Caco-2 (cell line): Measurements from ENCODE around the gene SNPH. TPM values are rescaled to one million over a fixed set of nuclear protein-coding genes. Genes with fewer than 3 reads are reported as not detected.

Experiments
- BruUV-seq: library from RNA; stranded (reverse); fragments of 400-500 nt; replicated peaks from 2 replicates; lab custom pipeline; 2021; lab: Mats Ljungman, UMichigan
- CTCF ChIA-PET: fragments of 300-600 bp; sonication (Branson Sonifier 250); formaldehyde crosslinking; loops from one replicate; lab custom pipeline; 2022; ENCODE audit warnings: antibody characterized with exemption; lab: Charles Lee
- POLR2A ChIA-PET: fragments of 300-600 bp; sonication (Branson Sonifier 250); formaldehyde crosslinking; loops from one replicate; lab custom pipeline; 2022; ENCODE audit warnings: antibody characterized with exemption; lab: Charles Lee
- DNase-seq, 2 experiments: peaks; one replicate each; pipeline versions ENCODE4 v3.0.0 to v3.0.0-alpha.2; 2020 to 2022
- H3K27me3 ChIP-seq: replicated peaks from 2 replicates; pipeline ENCODE4 v1.6.0; 2011; ENCODE audit warnings: low read length; ENCODE audit not compliant: control insufficient read depth, insufficient read depth
- H3K36me3 ChIP-seq: 2 replicates; pipeline ENCODE4 v1.5.1; 2011; ENCODE audit warnings: low read length; ENCODE audit not compliant: control insufficient read depth, insufficient read depth
- H3K4me1 ChIP-seq: fragments of 250-450 bp; sonication (Bioruptor Pico); 2 replicates; pipeline ENCODE4 v1.5.1; 2020; ENCODE audit warnings: mild to moderate bottlenecking
- H3K4me3 ChIP-seq: 2 replicates; pipeline ENCODE4 v1.5.1; 2011; ENCODE audit warnings: low read depth, mild to moderate bottlenecking, control low read depth, low read length
- H3K9me3 ChIP-seq: fragments of 250-450 bp; sonication (Bioruptor Pico); 2 replicates; pipeline ENCODE4 v1.5.1; 2020; ENCODE audit warnings: mild to moderate bottlenecking, moderate library complexity
- H3K27ac Mint-ChIP-seq: one replicate; pipeline ENCODE4 v1.8.0; 2022; ENCODE audit warnings: mixed read lengths; ENCODE audit not compliant: unreplicated experiment
- H3K27me3 Mint-ChIP-seq: one replicate; pipeline ENCODE4 v1.8.0; 2022; ENCODE audit warnings: mixed read lengths; ENCODE audit not compliant: insufficient read depth, unreplicated experiment
- H3K36me3 Mint-ChIP-seq: one replicate; pipeline ENCODE4 v1.8.0; 2022; ENCODE audit warnings: mild to moderate bottlenecking, mixed read lengths; ENCODE audit not compliant: insufficient read depth, unreplicated experiment
- H3K4me1 Mint-ChIP-seq: one replicate; pipeline ENCODE4 v1.8.0; 2022; ENCODE audit warnings: low read depth, mixed read lengths; ENCODE audit not compliant: unreplicated experiment
- H3K4me3 Mint-ChIP-seq: one replicate; pipeline ENCODE4 v1.8.0; 2022; ENCODE audit warnings: mild to moderate bottlenecking, moderate library complexity, mixed read lengths; ENCODE audit not compliant: unreplicated experiment
- H3K9me3 Mint-ChIP-seq: one replicate; pipeline ENCODE4 v1.8.0; 2022; ENCODE audit warnings: mixed read lengths; ENCODE audit not compliant: unreplicated experiment
- intact Hi-C: fragments of 100-400 bp; cut with micrococcal nuclease; formaldehyde crosslinking; loops from one replicate; pipeline ENCODE4 v1.10.0; 2022; ENCODE audit not compliant: unreplicated experiment
- total RNA-seq: library from RNA; stranded (reverse); gene quantifications from 2 replicates; pipeline ENCODE4 v1.2.3, GENCODE V29; 2022
- TF ChIP-seq, protein P1 (sequence below), 2 experiments: fragments of 200-600 bp in 1 of 2; IDR thresholded peaks; 1 replicate in 1 of 2; 2 replicates in 1 of 2; pipeline versions ENCODE4 v1.5.1 to v1.8.0; 2011 to 2022; ENCODE audit warnings: antibody characterized with exemption in 1 of 2, control low read depth in 1 of 2, inconsistent platforms in 1 of 2, low read depth in 1 of 2, low read length in 1 of 2, mild to moderate bottlenecking in 1 of 2, moderate library complexity in 1 of 2; ENCODE audit not compliant: insufficient read depth in 1 of 2, severe bottlenecking in 1 of 2, unreplicated experiment in 1 of 2

Gene SNPH
- total RNA-seq, 1 experiment from 2014 or later, result 0.36 TPM

DNA sequence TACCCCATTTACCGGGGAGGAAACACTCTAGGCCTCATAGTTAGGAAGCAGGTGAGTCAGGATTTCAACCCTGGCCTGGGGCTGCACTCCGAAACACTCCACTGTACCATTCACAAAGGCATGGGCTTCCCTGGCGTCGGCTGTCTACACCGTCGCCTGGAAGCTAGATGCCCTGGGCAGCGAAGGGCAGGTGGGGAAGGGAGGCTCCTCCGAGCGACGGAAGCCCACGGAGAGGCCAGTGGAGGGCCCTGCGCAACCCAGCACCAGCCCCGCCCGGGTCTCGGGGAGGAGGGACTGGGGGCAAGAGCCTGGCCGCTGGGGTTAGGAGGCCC, 46.8 kb downstream of the SNPH start:
- intact Hi-C loops, result loop anchor here (1.0 kb wide), 3 partner anchors 124 to 190 kb away; no protein-coding TSS in a partner anchor
- Mint-ChIP-seq H3K4me3 (no peak overlapping the region), H3K9me3 (no peaks in the 10 kb centered on the region), H3K36me3 (no peaks in the 10 kb centered on the region), H3K4me1 (no peaks in the 10 kb centered on the region), H3K27ac (no peak overlapping the region), H3K27me3 (no peaks in the 10 kb centered on the region)
- CTCF ChIA-PET, result interaction anchor here (1.0 to 1.4 kb wide), 3 partner anchors 12 to 125 kb away, joined by 3 to 7 read pairs (median 5); no protein-coding TSS in a partner anchor
- TF ChIP-seq, protein P1, sequence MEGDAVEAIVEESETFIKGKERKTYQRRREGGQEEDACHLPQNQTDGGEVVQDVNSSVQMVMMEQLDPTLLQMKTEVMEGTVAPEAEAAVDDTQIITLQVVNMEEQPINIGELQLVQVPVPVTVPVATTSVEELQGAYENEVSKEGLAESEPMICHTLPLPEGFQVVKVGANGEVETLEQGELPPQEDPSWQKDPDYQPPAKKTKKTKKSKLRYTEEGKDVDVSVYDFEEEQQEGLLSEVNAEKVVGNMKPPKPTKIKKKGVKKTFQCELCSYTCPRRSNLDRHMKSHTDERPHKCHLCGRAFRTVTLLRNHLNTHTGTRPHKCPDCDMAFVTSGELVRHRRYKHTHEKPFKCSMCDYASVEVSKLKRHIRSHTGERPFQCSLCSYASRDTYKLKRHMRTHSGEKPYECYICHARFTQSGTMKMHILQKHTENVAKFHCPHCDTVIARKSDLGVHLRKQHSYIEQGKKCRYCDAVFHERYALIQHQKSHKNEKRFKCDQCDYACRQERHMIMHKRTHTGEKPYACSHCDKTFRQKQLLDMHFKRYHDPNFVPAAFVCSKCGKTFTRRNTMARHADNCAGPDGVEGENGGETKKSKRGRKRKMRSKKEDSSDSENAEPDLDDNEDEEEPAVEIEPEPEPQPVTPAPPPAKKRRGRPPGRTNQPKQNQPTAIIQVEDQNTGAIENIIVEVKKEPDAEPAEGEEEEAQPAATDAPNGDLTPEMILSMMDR (IDR thresholded peaks at IDR 0.05; ENCODE audit: insufficient read depth in 1 of 2, low read depth in 1 of 2, low read length in 1 of 2, severe bottlenecking in 1 of 2, unreplicated experiment in 1 of 2), result no peak
- POLR2A ChIA-PET, result no interaction called here
- no TSS peak for BruUV-seq
- H3K9me3 ChIP-seq, result no peaks in the 10 kb centered on the region
- no peaks in the 10 kb centered on the region for H3K36me3 ChIP-seq
- no peaks in the 10 kb centered on the region for H3K27me3 ChIP-seq
- no peaks in the 10 kb centered on the region for H3K4me1 ChIP-seq
- no peak overlapping the region for H3K4me3 ChIP-seq
- no peak for DNase-seq

- H3K27me3 Mint-ChIP-seq, result no peaks in the 10 kb centered on the region
- no peaks in the 10 kb centered on the region for H3K4me1 ChIP-seq
- intact Hi-C loops, result loop anchor here (1.0 kb wide), 3 partner anchors 124 to 190 kb away; no protein-coding TSS in a partner anchor
- H3K36me3 ChIP-seq, result no peaks in the 10 kb centered on the region
- no peaks in the 10 kb centered on the region for H3K4me1 Mint-ChIP-seq
- TF ChIP-seq, protein P1 (IDR thresholded peaks at IDR 0.05; ENCODE audit: insufficient read depth in 1 of 2, low read depth in 1 of 2, low read length in 1 of 2, severe bottlenecking in 1 of 2, unreplicated experiment in 1 of 2), result peak; percentile 92 to 93
- no TSS peak for BruUV-seq
- ChIA-PET POLR2A (no interaction called here), CTCF (interaction anchor here (1.0 to 1.4 kb wide), 3 partner anchors 12 to 125 kb away, joined by 3 to 7 read pairs (median 5); no protein-coding TSS in a partner anchor)
- H3K9me3 Mint-ChIP-seq, result no peaks in the 10 kb centered on the region
- peak; percentile 63 to 75 for DNase-seq
- H3K9me3 ChIP-seq, result no peaks in the 10 kb centered on the region
- H3K36me3 Mint-ChIP-seq, result no peaks in the 10 kb centered on the region
- H3K27me3 ChIP-seq, result no peaks in the 10 kb centered on the region
- no peak overlapping the region for H3K27ac Mint-ChIP-seq
- H3K4me3 Mint-ChIP-seq, result no peak overlapping the region
- no peak overlapping the region for H3K4me3 ChIP-seq
These were observed 47.3 kb downstream of the SNPH start for GRCh38 chr20:1313236-1313964.

DNA sequence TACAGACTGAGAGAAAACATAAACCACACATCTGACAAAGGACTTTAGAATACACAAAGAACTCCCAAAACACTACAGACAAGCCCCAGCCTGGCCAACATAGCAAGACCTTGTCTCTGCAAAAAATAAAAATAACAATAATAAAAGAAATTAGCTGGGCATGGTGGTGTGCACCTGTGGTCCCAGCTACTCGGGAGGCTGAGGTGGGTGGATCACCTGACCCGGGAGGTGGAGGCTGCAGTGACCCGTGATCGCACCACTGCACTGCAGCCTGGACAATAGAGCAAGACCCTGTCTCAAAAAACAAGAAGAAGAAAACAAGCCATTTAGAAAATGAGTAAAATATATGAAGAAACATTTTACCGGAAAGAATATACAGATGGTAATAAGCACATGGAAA, 49.7 kb downstream of the SNPH start:
- ChIA-PET CTCF (no interaction called here), POLR2A (no interaction called here)
- no peaks in the 10 kb centered on the region for H3K4me1 Mint-ChIP-seq
- no peak overlapping the region for H3K4me3 Mint-ChIP-seq
- H3K27me3 ChIP-seq, result no peaks in the 10 kb centered on the region
- TF ChIP-seq, protein P1 (IDR thresholded peaks at IDR 0.05; ENCODE audit: insufficient read depth in 1 of 2, low read depth in 1 of 2, low read length in 1 of 2, severe bottlenecking in 1 of 2, unreplicated experiment in 1 of 2), result no peak
- BruUV-seq, result no TSS peak
- no peaks in the 10 kb centered on the region for H3K27me3 Mint-ChIP-seq
- no peaks in the 10 kb centered on the region for H3K9me3 Mint-ChIP-seq
- no peaks in the 10 kb centered on the region for H3K36me3 Mint-ChIP-seq
- H3K36me3 ChIP-seq, result no peaks in the 10 kb centered on the region
- no peak for DNase-seq
- no peaks in the 10 kb centered on the region for H3K4me1 ChIP-seq
- no peak overlapping the region for H3K27ac Mint-ChIP-seq
- intact Hi-C loops, result no loop called here
- no peak overlapping the region for H3K4me3 ChIP-seq
- H3K9me3 ChIP-seq, result no peaks in the 10 kb centered on the region
